DMS153 (cell line): ENCODE measurements around the gene MRPL1.
"Not testable (repeated sequence)": the region's sequence is repeated elsewhere in the genome, so short reads cannot be mapped to it uniquely, and the experiment has no call there.

Experiments used
- DNase-seq: peaks from one replicate; lab custom pipeline; 2025; lab: John Stamatoyannopoulos, UW

MRPL1 gene

DNA sequence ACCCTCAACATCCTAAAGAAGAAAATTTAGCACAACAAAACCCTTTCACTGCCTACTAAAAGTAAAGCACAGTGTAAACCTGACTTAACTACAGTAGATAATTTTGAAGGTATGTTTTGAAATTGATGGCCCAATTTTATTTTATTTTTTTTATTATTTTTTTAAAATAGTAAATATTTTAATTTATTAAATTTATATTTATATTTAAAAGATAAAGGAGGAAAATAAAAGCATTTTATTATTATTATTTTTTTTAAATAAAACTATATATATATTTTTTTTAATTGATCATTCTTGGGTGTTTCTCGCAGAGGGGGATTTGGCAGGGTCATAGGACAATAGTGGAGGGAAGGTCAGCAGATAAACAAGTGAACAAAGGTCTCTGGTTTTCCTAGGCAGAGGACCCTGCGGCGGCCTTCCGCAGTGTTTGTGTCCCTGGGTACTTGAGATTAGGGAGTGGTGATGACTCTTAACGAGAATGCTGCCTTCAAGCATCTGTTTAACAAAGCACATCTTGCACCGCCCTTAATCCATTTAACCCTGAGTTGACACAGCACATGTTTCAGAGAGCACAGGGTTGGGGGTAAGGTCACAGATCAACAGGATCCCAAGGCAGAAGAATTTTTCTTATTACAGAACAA, 120.4 kb downstream of the MRPL1 start:
- not testable (repeated sequence) for DNase-seq

DNA sequence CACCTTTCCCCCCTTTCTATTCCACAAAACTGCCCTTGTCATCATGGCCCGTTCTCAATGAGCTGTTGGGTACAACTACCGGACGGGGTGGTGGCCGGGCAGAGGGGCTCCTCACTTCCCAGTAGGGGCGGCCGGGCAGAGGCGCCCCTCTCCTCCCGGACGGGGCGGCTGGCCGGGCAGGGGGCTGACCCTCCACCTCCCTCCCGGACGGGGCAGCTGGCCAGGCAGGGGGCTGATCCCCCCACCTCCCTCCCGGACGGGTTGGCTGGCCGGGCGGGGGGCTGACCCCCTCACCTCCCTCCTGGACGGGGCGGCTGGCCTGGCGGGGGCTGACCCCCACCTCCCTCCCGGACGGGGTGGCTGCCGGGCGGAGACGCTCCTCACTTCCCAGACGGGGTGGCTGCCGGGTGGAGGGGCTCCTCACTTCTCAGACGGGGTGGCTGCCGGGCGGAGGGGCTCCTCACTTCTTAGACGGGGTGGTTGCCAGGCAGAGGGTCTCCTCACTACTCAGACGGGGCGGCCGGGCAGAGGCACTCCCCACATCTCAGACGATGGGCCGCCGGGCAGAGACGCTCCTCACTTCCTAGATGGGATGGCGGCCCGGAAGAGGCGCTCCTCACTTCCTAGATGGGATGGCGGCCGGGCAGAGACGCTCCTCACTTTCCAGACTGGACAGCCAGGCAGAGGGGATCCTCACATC, 121.1 kb downstream of the MRPL1 start:
- DNase-seq, result not testable (repeated sequence)

GRCh38 chr4:77989968-77990367, 127.3 kb downstream of the MRPL1 start:
- DNase-seq, result no peak

DNA sequence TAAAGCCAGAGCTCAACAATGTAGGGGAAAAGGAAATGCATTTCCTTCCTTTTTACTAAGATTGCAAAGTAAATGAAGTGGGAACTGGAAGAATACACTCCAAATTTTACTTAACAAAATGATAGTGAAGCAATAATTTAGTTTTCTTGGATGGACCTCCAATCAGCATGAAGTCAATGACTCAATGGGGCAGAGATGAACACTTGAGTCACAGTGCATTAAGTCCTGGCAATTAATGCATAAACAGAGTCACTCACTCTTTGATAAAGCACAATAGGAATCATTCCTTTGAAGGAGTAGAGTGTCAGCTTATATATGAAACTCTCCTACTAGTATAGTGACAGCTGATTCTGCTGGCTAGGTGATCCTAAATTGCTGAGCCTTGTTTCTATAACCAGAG, 127.8 kb downstream of the MRPL1 start:
- no peak for DNase-seq

GRCh38 chr4:77990904-77991358, 128.3 kb downstream of the MRPL1 start:
- no peak for DNase-seq

DNA sequence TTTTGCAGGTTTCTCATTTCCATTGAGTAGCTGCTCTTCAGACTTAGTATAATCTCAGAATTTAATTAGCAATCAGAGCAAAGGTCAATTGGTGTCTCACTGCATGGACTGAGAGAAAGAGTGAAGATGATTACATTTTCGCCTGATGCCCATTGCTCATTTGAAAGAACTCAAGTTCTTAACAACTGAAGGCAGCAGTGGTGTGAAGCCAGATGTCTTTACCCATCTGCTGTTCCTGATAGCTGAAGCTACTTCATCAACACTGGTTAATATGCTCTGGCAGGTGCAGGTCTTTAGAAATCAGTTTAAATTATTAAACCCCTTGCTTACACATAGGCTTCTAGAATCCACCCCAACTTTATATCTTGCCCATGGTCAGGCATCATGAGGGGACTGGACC, 130.0 kb downstream of the MRPL1 start:
- DNase-seq, result no peak

DNA sequence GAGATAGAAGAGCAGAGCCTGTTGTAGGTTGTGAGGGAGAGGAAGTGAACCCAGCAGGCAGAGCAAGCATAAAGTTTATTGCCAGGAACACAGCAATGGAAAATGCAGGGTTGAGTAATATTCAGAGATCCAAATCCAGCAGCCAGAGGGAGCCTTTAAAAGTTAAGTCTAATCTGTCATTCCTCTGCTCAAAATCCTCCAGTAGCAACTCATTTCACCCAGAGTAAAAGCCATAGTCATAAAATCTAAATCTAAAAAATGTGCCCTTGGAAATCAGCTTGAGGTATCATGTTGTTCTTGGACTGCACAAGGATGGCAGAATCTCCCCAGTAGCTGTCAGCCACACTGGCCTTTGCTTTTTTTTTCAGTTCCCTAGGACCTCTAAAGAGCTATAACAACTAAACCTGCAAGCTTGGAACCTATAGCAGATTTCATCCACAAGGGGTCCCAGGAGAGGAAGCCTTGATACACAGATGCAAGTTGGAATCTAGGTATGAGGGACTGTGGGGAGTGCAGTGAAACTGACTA, 131.6 kb downstream of the MRPL1 start:
- DNase-seq, result no peak

- no peak for DNase-seq
These were observed 133.4 kb downstream of the MRPL1 start for GRCh38 chr4:77996076-77996475.

- DNase-seq, result no peak
These were observed 138.9 kb downstream of the MRPL1 start for GRCh38 chr4:78001531-78001930.

DNA sequence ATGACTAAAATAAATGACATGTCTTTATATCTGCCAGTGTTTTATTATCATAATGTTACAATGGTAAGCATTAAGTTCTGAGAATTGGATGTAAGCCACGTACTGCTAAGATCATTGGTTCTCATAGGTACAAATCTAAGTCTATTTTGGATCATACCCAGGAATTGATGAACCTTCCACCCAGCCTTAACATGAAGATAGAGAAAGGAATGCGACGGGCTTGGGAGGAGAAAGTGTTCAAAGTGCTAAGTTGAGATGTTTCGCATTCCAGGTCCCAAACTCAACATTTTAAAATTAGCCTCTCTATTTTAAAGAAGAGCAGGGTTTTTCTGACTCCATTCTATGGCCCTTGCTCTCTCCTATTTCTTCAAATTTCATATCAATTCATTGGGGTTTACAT, 139.6 kb downstream of the MRPL1 start:
- no peak for DNase-seq
